ENCODE results near the gene MED17. TPM values are rescaled to one million over a fixed set of nuclear protein-coding genes. Genes with fewer than 3 reads are reported as not detected.

The MED17 gene
- total and polyA plus RNA-seq, 2 of the 13 experiments (the other 11 are each of a cell fraction or from before 2014, with no cell fraction given), result 23.1 to 37.0 TPM

DNA sequence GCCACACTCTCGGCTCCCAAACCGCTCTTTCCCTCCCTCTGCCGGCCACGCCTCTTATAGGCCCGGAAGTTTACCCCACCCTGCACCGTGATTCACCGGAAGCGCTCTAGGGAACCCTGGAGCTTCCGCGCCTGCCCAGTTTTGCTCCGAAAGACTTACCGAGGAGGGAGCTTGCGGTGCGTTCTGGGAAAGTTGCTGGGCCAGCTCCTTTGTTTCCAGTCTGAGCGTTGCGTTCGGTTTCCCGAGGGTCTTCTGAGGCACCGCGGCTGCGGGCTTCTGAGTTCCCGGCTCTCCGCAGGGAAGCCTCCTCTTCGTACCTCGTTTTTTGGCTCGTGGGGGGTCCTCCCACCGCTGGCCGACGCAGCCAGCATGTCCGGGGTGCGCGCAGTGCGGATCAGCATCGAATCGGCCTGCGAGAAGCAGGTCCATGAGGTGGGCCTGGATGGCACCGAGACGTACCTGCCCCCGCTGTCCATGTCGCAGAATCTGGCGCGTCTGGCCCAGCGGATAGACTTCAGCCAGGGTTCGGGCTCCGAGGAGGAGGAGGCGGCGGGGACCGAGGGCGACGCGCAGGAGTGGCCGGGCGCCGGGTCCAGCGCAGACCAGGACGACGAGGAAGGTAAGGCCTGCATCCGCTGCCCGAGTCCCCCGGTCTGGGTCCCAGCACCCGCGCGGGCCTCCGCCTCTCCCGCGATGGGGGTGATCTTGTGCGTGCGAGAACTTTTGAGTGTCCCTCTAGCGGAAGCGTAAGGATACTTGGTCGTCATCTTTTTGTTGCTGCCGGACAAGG, at the start of gene MED17 (continued):
- TF ChIP-seq, protein P1, sequence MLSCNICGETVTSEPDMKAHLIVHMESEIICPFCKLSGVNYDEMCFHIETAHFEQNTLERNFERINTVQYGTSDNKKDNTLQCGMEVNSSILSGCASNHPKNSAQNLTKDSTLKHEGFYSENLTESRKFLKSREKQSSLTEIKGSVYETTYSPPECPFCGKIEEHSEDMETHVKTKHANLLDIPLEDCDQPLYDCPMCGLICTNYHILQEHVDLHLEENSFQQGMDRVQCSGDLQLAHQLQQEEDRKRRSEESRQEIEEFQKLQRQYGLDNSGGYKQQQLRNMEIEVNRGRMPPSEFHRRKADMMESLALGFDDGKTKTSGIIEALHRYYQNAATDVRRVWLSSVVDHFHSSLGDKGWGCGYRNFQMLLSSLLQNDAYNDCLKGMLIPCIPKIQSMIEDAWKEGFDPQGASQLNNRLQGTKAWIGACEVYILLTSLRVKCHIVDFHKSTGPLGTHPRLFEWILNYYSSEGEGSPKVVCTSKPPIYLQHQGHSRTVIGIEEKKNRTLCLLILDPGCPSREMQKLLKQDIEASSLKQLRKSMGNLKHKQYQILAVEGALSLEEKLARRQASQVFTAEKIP (CRISPR knock-in tag; IDR thresholded peaks at IDR 0.05; ENCODE audit: borderline replicate concordance), result no peak
- TF ChIP-seq MTA1 (CRISPR knock-in tag; IDR thresholded peaks at IDR 0.05; ENCODE audit: borderline replicate concordance) (no peak; the same call in 1 of the 2 replicates), ZBTB10 (CRISPR knock-in tag; IDR thresholded peaks at IDR 0.05; ENCODE audit: borderline replicate concordance) (0 out of 2 replicates have a peak, but pooled peaks have one; percentile 23), JUN (CRISPR knock-in tag; IDR thresholded peaks at IDR 0.05) (no peak), DPF2 (CRISPR knock-in tag; IDR thresholded peaks at IDR 0.05; ENCODE audit: borderline replicate concordance, low read depth) (no peak), TOE1 (CRISPR knock-in tag; IDR thresholded peaks at IDR 0.05) (0 out of 2 replicates have a peak, but pooled peaks have one; percentile 30), ZFP1 (CRISPR knock-in tag; IDR thresholded peaks at IDR 0.05) (no peak), TEAD3 (CRISPR knock-in tag; optimal IDR thresholded peaks at IDR 0.05; ENCODE audit: borderline replicate concordance) (no peak), ZNF503 (CRISPR knock-in tag; IDR thresholded peaks at IDR 0.05) (no peak), ZFP36L2 (CRISPR knock-in tag; IDR thresholded peaks at IDR 0.05) (no peak; the same call in 1 of the 2 replicates), SMARCC2 (IDR thresholded peaks at IDR 0.05) (no peak), NRL (CRISPR knock-in tag; IDR thresholded peaks at IDR 0.05; ENCODE audit: borderline replicate concordance) (no peak; the same call in 1 of the 2 replicates), CCDC6 (CRISPR knock-in tag; IDR thresholded peaks at IDR 0.05) (0 out of 2 replicates have a peak, but pooled peaks have one; percentile 13), ZSCAN29 (CRISPR knock-in tag; conservative IDR thresholded peaks at IDR 0.05) (no peak), NFE2L1 (CRISPR knock-in tag; IDR thresholded peaks at IDR 0.05; ENCODE audit: borderline replicate concordance) (0 out of 2 replicates have a peak, but pooled peaks have one; percentile 73), SP2 (CRISPR knock-in tag; IDR thresholded peaks at IDR 0.05) (0 out of 2 replicates have a peak, but pooled peaks have one; percentile 10)
- TF ChIP-seq, protein P2, sequence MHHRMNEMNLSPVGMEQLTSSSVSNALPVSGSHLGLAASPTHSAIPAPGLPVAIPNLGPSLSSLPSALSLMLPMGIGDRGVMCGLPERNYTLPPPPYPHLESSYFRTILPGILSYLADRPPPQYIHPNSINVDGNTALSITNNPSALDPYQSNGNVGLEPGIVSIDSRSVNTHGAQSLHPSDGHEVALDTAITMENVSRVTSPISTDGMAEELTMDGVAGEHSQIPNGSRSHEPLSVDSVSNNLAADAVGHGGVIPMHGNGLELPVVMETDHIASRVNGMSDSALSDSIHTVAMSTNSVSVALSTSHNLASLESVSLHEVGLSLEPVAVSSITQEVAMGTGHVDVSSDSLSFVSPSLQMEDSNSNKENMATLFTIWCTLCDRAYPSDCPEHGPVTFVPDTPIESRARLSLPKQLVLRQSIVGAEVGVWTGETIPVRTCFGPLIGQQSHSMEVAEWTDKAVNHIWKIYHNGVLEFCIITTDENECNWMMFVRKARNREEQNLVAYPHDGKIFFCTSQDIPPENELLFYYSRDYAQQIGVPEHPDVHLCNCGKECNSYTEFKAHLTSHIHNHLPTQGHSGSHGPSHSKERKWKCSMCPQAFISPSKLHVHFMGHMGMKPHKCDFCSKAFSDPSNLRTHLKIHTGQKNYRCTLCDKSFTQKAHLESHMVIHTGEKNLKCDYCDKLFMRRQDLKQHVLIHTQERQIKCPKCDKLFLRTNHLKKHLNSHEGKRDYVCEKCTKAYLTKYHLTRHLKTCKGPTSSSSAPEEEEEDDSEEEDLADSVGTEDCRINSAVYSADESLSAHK (CRISPR knock-in tag; IDR thresholded peaks at IDR 0.05; ENCODE audit: borderline replicate concordance), result no peak
- TF ChIP-seq, protein P3, sequence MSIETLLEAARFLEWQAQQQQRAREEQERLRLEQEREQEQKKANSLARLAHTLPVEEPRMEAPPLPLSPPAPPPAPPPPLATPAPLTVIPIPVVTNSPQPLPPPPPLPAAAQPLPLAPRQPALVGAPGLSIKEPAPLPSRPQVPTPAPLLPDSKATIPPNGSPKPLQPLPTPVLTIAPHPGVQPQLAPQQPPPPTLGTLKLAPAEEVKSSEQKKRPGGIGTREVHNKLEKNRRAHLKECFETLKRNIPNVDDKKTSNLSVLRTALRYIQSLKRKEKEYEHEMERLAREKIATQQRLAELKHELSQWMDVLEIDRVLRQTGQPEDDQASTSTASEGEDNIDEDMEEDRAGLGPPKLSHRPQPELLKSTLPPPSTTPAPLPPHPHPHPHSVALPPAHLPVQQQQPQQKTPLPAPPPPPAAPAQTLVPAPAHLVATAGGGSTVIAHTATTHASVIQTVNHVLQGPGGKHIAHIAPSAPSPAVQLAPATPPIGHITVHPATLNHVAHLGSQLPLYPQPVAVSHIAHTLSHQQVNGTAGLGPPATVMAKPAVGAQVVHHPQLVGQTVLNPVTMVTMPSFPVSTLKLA (IDR thresholded peaks at IDR 0.05), result peak; percentile 31; the same call in 1 of the 2 replicates

All from HepG2 (cell line).